Mucosa of rectum (tissue), 2 donors: ENCODE data around the gene FAM98B.

Experiments
- H3K27ac ChIP-seq, 2 donors: one replicate each; pipeline ENCODE4 v1.7.0; 2013; ENCODE audit warnings: inconsistent platforms in 2 of 2, low read depth in 2 of 2, low read length in 2 of 2
- H3K27me3 ChIP-seq, 2 donors: one replicate each; pipeline ENCODE4 v1.7.0; 2013; ENCODE audit warnings: low read length in 2 of 2; ENCODE audit not compliant: control insufficient read depth in 2 of 2, insufficient read depth in 2 of 2
- H3K36me3 ChIP-seq, 2 donors: one replicate each; pipeline ENCODE4 v1.7.0; 2013; ENCODE audit warnings: low read length in 2 of 2; ENCODE audit not compliant: control insufficient read depth in 2 of 2, insufficient read depth in 2 of 2
- H3K4me1 ChIP-seq, 2 donors: one replicate each; pipeline ENCODE4 v1.7.0; 2013; ENCODE audit warnings: low read length in 2 of 2, mild to moderate bottlenecking in 1 of 2; ENCODE audit not compliant: control insufficient read depth in 2 of 2, insufficient read depth in 2 of 2
- H3K4me3 ChIP-seq, 2 donors: one replicate each; pipeline ENCODE4 v1.7.0; 2013; ENCODE audit warnings: low read length in 2 of 2
- H3K9ac ChIP-seq, 2 donors: one replicate each; pipeline ENCODE4 v1.7.0; 2013; ENCODE audit warnings: low read length in 2 of 2, low read depth in 1 of 2, mild to moderate bottlenecking in 1 of 2
- H3K9me3 ChIP-seq, 2 donors: one replicate each; pipeline ENCODE4 v1.7.0; 2013; ENCODE audit warnings: low read length in 2 of 2; ENCODE audit not compliant: control insufficient read depth in 2 of 2
- donor health status: healthy.
- donor health status: Normal muscosa, but diverticular disease.

FAM98B gene

GRCh38 chr15:38479266-38479665, 25.3 kb downstream of the FAM98B start:
- H3K9ac ChIP-seq = no peak overlapping the region
- H3K9me3 ChIP-seq = no peaks in the 10 kb centered on the region
- peaks cover 15 to 25% of the 10 kb centered on the region in 2 donors for H3K36me3 ChIP-seq
- no peak overlapping the region for H3K4me3 ChIP-seq
- peaks cover 0 to 10% of the 10 kb centered on the region in 2 donors for H3K4me1 ChIP-seq
- H3K27me3 ChIP-seq = no peaks in the 10 kb centered on the region
- no peak overlapping the region for H3K27ac ChIP-seq

- Histone ChIP-seq H3K27me3 (no peaks in the 10 kb centered on the region), H3K9me3 (no peaks in the 10 kb centered on the region), H3K9ac (no peak overlapping the region), H3K27ac (no peak overlapping the region), H3K4me3 (no peak overlapping the region), H3K36me3 (peaks cover 13 to 20% of the 10 kb centered on the region in 2 donors), H3K4me1 (peaks cover 0 to 10% of the 10 kb centered on the region in 2 donors)
These were observed 25.8 kb downstream of the FAM98B start for GRCh38 chr15:38479756-38480155.

GRCh38 chr15:38481113-38481512, 27.2 kb downstream of the FAM98B start:
- Histone ChIP-seq H3K4me1 (peaks cover 0 to 10% of the 10 kb centered on the region in 2 donors), H3K27ac (no peak overlapping the region), H3K27me3 (no peaks in the 10 kb centered on the region), H3K9ac (peak overlapping the region in 1 of 2 donors; percentile 14), H3K36me3 (peaks cover 6 to 14% of the 10 kb centered on the region in 2 donors), H3K9me3 (no peaks in the 10 kb centered on the region), H3K4me3 (no peak overlapping the region)

- H3K9ac ChIP-seq = no peak overlapping the region
- H3K4me1 ChIP-seq = peaks cover 0 to 10% of the 10 kb centered on the region in 2 donors
- no peaks in the 10 kb centered on the region for H3K27me3 ChIP-seq
- no peak overlapping the region for H3K4me3 ChIP-seq
- H3K27ac ChIP-seq = no peak overlapping the region
- peaks cover 6 to 14% of the 10 kb centered on the region in 2 donors for H3K36me3 ChIP-seq
- no peaks in the 10 kb centered on the region for H3K9me3 ChIP-seq
These were observed 27.8 kb downstream of the FAM98B start for GRCh38 chr15:38481761-38482160.

- Histone ChIP-seq H3K9ac (no peak overlapping the region), H3K9me3 (no peaks in the 10 kb centered on the region), H3K4me3 (no peak overlapping the region), H3K27ac (no peak overlapping the region), H3K27me3 (no peaks in the 10 kb centered on the region), H3K36me3 (peaks cover 3 to 7% of the 10 kb centered on the region in 2 donors), H3K4me1 (peaks cover 0 to 10% of the 10 kb centered on the region in 2 donors)
These were observed 28.6 kb downstream of the FAM98B start for GRCh38 chr15:38482572-38482971.

- H3K4me3 ChIP-seq = no peak overlapping the region
- H3K9me3 ChIP-seq = no peaks in the 10 kb centered on the region
- H3K36me3 ChIP-seq = peaks cover 3 to 7% of the 10 kb centered on the region in 2 donors
- no peak overlapping the region for H3K27ac ChIP-seq
- no peak overlapping the region for H3K9ac ChIP-seq
- peaks cover 0 to 5% of the 10 kb centered on the region in 2 donors for H3K4me1 ChIP-seq
- H3K27me3 ChIP-seq = no peaks in the 10 kb centered on the region
These were observed 33.0 kb downstream of the FAM98B start for GRCh38 chr15:38486936-38487335.

- Histone ChIP-seq H3K27me3 (no peaks in the 10 kb centered on the region), H3K27ac (no peak overlapping the region), H3K4me3 (no peak overlapping the region), H3K4me1 (peaks cover 0 to under 1% of the 10 kb centered on the region in 2 donors), H3K36me3 (peaks cover 3 to 7% of the 10 kb centered on the region in 2 donors), H3K9me3 (no peaks in the 10 kb centered on the region), H3K9ac (no peak overlapping the region)
These were observed 33.5 kb downstream of the FAM98B start for GRCh38 chr15:38487378-38487777.

- Histone ChIP-seq H3K4me1 (no peaks in the 10 kb centered on the region), H3K27me3 (no peaks in the 10 kb centered on the region), H3K9ac (no peak overlapping the region), H3K36me3 (peaks cover 3 to 6% of the 10 kb centered on the region in 2 donors), H3K9me3 (no peaks in the 10 kb centered on the region), H3K27ac (no peak overlapping the region), H3K4me3 (no peak overlapping the region)
These were observed 36.5 kb downstream of the FAM98B start for GRCh38 chr15:38490242-38490922.

- Histone ChIP-seq H3K9me3 (no peaks in the 10 kb centered on the region), H3K4me1 (peaks cover 0 to 6% of the 10 kb centered on the region in 2 donors), H3K4me3 (no peak overlapping the region)
These were observed 42.2 kb downstream of the FAM98B start for GRCh38 chr15:38496151-38496550.

GRCh38 chr15:38499651-38500050, 45.7 kb downstream of the FAM98B start:
- H3K27me3 ChIP-seq = no peaks in the 10 kb centered on the region
- H3K27ac ChIP-seq = no peak overlapping the region
- no peaks in the 10 kb centered on the region for H3K36me3 ChIP-seq
- H3K4me1 ChIP-seq = peaks cover 0 to 6% of the 10 kb centered on the region in 2 donors
- no peak overlapping the region for H3K4me3 ChIP-seq
- H3K9me3 ChIP-seq = no peaks in the 10 kb centered on the region
- no peak overlapping the region for H3K9ac ChIP-seq

More at GRCh38 chr15:38496151-38496550, 42.2 kb downstream of the FAM98B start:
- Histone ChIP-seq H3K36me3 (no peaks in the 10 kb centered on the region), H3K9ac (no peak overlapping the region), H3K27me3 (no peaks in the 10 kb centered on the region), H3K27ac (no peak overlapping the region)
